Neural progenitor cell (in vitro differentiated cells): ENCODE data around the gene SOCS6.

ENCODE experiments used
- CTCF ChIP-seq: fragments of 200-600 bp; sonication (generic); IDR thresholded peaks from 2 replicates; pipeline ENCODE4 v1.5.1; 2017; ENCODE audit warnings: antibody characterized with exemption, mild to moderate bottlenecking
- EZH2 ChIP-seq: fragments of 200-600 bp; sonication (generic); IDR thresholded peaks from 2 replicates; pipeline ENCODE4 v1.6.1; 2017; ENCODE audit warnings: antibody characterized with exemption, mild to moderate bottlenecking, moderate library complexity
- EZH2phosphoT487 ChIP-seq: fragments of 200-600 bp; sonication (generic); IDR thresholded peaks from 2 replicates; pipeline ENCODE4 v1.6.1; 2017; ENCODE audit warnings: antibody characterized with exemption

- no peak for TF ChIP-seq CTCF
- no peak for TF ChIP-seq EZH2phosphoT487
- TF ChIP-seq EZH2 = no peak
Measured at GRCh38 chr18:70313640-70314039, 24.8 kb downstream of the SOCS6 start.
